ENCODE data around the gene L3MBTL4. TPM values are rescaled to one million over a fixed set of nuclear protein-coding genes. Genes with fewer than 3 reads are reported as not detected.

Gene L3MBTL4
- total and polyA plus RNA-seq, 3 experiments from 2014 or later = 0.07 to 0.18 (median 0.13) TPM

DNA sequence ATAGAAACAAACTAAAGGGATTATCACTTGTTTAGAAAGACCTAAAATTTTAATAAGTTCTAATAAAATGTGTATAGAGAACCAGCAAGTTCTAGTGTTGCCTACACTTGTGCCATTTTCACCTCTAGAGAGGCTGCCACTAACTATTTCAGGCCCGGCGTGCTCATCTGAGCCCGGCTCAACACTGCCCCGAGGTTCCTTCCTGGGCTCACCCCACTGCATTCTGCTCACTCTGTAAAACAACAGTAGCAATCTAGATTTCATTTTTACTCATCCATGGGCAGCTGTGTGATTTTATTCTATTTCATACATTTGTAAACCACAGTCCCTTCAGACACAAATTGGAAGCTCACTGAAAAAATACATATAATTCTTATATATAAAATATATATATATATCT lies 253.2 kb downstream of the L3MBTL4 start:
- no peaks in the 10 kb centered on the region for H3K36me3 ChIP-seq (ENCODE audit: insufficient read depth, low read length)
- POLR2A ChIA-PET = no interaction called here
- H3K4me3 Mint-ChIP-seq = no peak overlapping the region
- H3K4me3 ChIP-seq (ENCODE audit: low read length) = no peak overlapping the region
- H3K36me3 Mint-ChIP-seq = no peaks in the 10 kb centered on the region
- no peak for DNase-seq
- no peak overlapping the region for H3K27ac ChIP-seq (ENCODE audit: low read depth, low read length)
- no peaks in the 10 kb centered on the region for H3K4me1 Mint-ChIP-seq
- no peaks in the 10 kb centered on the region for H3K4me1 ChIP-seq (ENCODE audit: insufficient read depth, low read length)
- H3K27me3 ChIP-seq (ENCODE audit: insufficient read depth, low read length, poor library complexity, severe bottlenecking) = no peaks in the 10 kb centered on the region
- CTCF ChIA-PET = no interaction called here
- H3K9me3 Mint-ChIP-seq = peaks cover 3 to 12% (median 5%) of the 10 kb centered on the region in 5 donors
- no peaks in the 10 kb centered on the region for H3K27me3 Mint-ChIP-seq
- no peak overlapping the region for H3K27ac Mint-ChIP-seq
- no peaks in the 10 kb centered on the region for H3K9me3 ChIP-seq (ENCODE audit: low read length)

DNA sequence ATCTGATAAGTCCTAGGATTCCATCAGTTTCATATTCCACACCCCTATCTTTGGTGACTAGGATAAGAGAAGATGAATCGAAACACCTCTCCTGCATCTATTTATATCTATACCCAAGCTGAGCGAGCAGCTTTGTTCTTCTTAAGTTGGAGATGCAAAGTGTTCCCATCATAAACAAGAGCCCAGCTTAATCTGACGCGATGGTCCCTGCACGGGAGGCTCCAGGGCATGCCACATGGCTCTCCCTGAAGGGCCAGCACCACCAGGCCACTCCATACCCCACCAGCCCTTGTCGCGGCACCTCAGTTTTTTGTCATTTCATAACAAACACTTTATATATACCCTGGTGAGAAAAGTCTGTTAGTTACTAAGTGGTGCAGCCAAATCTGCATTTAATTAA lies 255.3 kb downstream of the L3MBTL4 start:
- no peaks in the 10 kb centered on the region for H3K9me3 ChIP-seq (ENCODE audit: low read length)
- H3K9me3 Mint-ChIP-seq = peaks cover 2 to 18% (median 5%) of the 10 kb centered on the region in 5 donors
- no peak overlapping the region for H3K4me3 Mint-ChIP-seq
- no peak overlapping the region for H3K4me3 ChIP-seq (ENCODE audit: low read length)
- H3K27ac ChIP-seq (ENCODE audit: low read depth, low read length) = no peak overlapping the region
- no peak overlapping the region for H3K27ac Mint-ChIP-seq
- no peaks in the 10 kb centered on the region for H3K27me3 Mint-ChIP-seq
- no peaks in the 10 kb centered on the region for H3K36me3 ChIP-seq (ENCODE audit: insufficient read depth, low read length)
- H3K36me3 Mint-ChIP-seq = no peaks in the 10 kb centered on the region
- ChIA-PET CTCF (no interaction called here), POLR2A (no interaction called here)
- H3K4me1 ChIP-seq (ENCODE audit: insufficient read depth, low read length) = no peaks in the 10 kb centered on the region
- H3K4me1 Mint-ChIP-seq = no peaks in the 10 kb centered on the region
- no peak for DNase-seq
- no peaks in the 10 kb centered on the region for H3K27me3 ChIP-seq (ENCODE audit: insufficient read depth, low read length, poor library complexity, severe bottlenecking)

DNA sequence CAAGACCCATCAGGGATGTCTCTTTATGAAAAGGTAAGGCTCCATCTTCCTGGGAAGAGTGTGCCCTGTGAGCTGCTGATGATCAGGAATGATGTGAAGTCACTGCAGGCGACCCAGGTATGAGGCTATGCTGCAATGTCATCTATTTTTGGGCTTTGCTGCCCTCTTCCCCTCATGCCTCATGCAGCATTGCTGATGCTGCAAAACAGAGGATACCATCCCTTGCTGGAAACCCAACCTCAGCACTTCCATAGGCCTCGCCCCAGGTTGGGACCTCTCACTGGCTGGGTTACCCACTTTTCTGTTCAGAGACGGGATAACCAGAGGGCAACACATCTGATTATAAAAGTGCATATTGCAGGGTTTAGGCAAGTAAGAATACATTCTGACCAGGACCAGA lies 255.8 kb downstream of the L3MBTL4 start:
- no peaks in the 10 kb centered on the region for H3K9me3 ChIP-seq (ENCODE audit: low read length)
- DNase-seq = no peak
- Mint-ChIP-seq H3K27ac (no peak overlapping the region), H3K4me3 (no peak overlapping the region), H3K9me3 (peaks cover 2 to 18% (median 5%) of the 10 kb centered on the region in 5 donors), H3K36me3 (no peaks in the 10 kb centered on the region), H3K4me1 (no peaks in the 10 kb centered on the region), H3K27me3 (no peaks in the 10 kb centered on the region)
- ChIA-PET POLR2A (no interaction called here), CTCF (no interaction called here)
- no peaks in the 10 kb centered on the region for H3K27me3 ChIP-seq (ENCODE audit: insufficient read depth, low read length, poor library complexity, severe bottlenecking)
- no peaks in the 10 kb centered on the region for H3K4me1 ChIP-seq (ENCODE audit: insufficient read depth, low read length)
- no peak overlapping the region for H3K4me3 ChIP-seq (ENCODE audit: low read length)
- H3K36me3 ChIP-seq (ENCODE audit: insufficient read depth, low read length) = no peaks in the 10 kb centered on the region
- H3K27ac ChIP-seq (ENCODE audit: low read depth, low read length) = no peak overlapping the region

DNA sequence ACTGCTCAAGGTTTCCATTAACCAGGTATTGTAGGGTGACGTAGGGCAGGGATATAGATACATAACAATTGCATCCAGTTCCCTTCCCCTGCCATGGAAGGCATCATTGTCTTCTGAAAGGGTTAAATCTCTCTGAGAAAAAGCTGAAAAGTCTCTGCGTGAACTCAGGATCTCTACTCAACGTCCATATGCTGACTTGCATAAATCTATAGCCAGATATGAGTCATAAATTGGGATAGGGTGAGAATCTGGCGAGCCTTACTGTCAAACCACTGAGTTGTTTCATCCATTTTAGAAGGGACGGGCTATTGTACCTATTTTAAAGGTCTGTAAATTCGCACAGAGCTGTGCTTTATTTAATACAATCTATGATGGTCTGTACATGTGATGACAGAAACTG lies 258.3 kb downstream of the L3MBTL4 start:
- H3K9me3 Mint-ChIP-seq = peaks cover 0 to 22% (median 0%) of the 10 kb centered on the region in 5 donors

DNA sequence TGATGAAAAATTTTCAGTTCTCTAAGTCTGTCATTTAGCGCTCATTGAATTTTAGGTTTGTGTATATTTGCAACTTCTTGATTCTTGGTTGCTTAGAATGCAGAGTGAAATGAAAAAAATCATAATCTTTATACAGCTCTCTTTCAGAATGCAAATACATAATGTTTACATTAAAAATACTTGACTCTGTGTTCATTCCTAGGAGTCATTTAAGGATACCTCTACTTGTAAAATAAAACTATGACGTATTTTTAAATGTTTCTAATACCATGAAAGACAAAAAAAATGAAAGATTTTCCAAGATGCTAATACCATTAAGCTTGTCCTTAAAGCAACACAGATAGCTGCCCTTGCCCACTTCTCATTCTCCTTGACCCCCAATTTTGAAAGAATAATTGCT lies 259.0 kb downstream of the L3MBTL4 start:
- ChIA-PET CTCF (no interaction called here), POLR2A (no interaction called here)
- DNase-seq = no peak
- no peaks in the 10 kb centered on the region for H3K27me3 Mint-ChIP-seq
- no peaks in the 10 kb centered on the region for H3K27me3 ChIP-seq (ENCODE audit: insufficient read depth, low read length, poor library complexity, severe bottlenecking)
- no peaks in the 10 kb centered on the region for H3K4me1 Mint-ChIP-seq
- H3K36me3 ChIP-seq (ENCODE audit: insufficient read depth, low read length) = no peaks in the 10 kb centered on the region
- H3K27ac Mint-ChIP-seq = no peak overlapping the region
- H3K27ac ChIP-seq (ENCODE audit: low read depth, low read length) = no peak overlapping the region
- no peak overlapping the region for H3K4me3 Mint-ChIP-seq
- H3K9me3 ChIP-seq (ENCODE audit: low read length) = no peaks in the 10 kb centered on the region
- H3K4me1 ChIP-seq (ENCODE audit: insufficient read depth, low read length) = no peaks in the 10 kb centered on the region
- peaks cover 0 to 23% (median 0%) of the 10 kb centered on the region in 5 donors for H3K9me3 Mint-ChIP-seq
- H3K36me3 Mint-ChIP-seq = no peaks in the 10 kb centered on the region
- H3K4me3 ChIP-seq (ENCODE audit: low read length) = no peak overlapping the region

More for the DNA sequence above, 258.3 kb downstream of the L3MBTL4 start:
- H3K4me3 ChIP-seq (ENCODE audit: low read length) = no peak overlapping the region
- Mint-ChIP-seq H3K27me3 (no peaks in the 10 kb centered on the region), H3K4me1 (no peaks in the 10 kb centered on the region), H3K36me3 (no peaks in the 10 kb centered on the region), H3K4me3 (no peak overlapping the region), H3K27ac (no peak overlapping the region)
- CTCF ChIA-PET = no interaction called here
- POLR2A ChIA-PET = no interaction called here
- no peaks in the 10 kb centered on the region for H3K9me3 ChIP-seq (ENCODE audit: low read length)
- no peak overlapping the region for H3K27ac ChIP-seq (ENCODE audit: low read depth, low read length)
- H3K4me1 ChIP-seq (ENCODE audit: insufficient read depth, low read length) = no peaks in the 10 kb centered on the region
- no peak for DNase-seq
- H3K36me3 ChIP-seq (ENCODE audit: insufficient read depth, low read length) = no peaks in the 10 kb centered on the region
- no peaks in the 10 kb centered on the region for H3K27me3 ChIP-seq (ENCODE audit: insufficient read depth, low read length, poor library complexity, severe bottlenecking)

DNA sequence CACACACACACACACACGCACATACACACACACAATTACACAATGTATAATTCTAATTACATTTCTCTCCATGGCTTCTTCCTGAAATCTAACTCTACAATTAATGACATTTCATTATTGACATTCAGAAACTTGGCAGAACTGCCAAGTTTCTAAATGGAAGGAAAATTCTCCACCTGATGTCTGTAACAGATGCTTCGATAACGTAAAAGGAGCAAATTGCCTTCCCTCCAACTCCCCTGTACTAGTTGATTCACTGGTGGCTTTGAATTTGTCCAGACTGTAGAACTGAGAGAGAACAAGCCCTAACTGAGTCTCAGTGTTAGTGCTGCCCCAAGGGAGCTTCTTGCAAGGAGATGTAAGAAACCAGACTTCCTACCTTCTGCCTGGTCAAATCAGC lies 264.3 kb downstream of the L3MBTL4 start:
- Histone ChIP-seq H3K4me3 (ENCODE audit: low read length) (no peak overlapping the region), H3K36me3 (ENCODE audit: insufficient read depth, low read length) (no peaks in the 10 kb centered on the region), H3K27ac (ENCODE audit: low read depth, low read length) (no peak overlapping the region), H3K9me3 (ENCODE audit: low read length) (no peaks in the 10 kb centered on the region), H3K4me1 (ENCODE audit: insufficient read depth, low read length) (no peaks in the 10 kb centered on the region), H3K27me3 (ENCODE audit: insufficient read depth, low read length, poor library complexity, severe bottlenecking) (no peaks in the 10 kb centered on the region)
- Mint-ChIP-seq H3K27ac (no peak overlapping the region), H3K4me1 (no peaks in the 10 kb centered on the region), H3K9me3 (peaks cover 2 to 16% (median 7%) of the 10 kb centered on the region in 5 donors), H3K36me3 (no peaks in the 10 kb centered on the region), H3K27me3 (no peaks in the 10 kb centered on the region), H3K4me3 (no peak overlapping the region)
- POLR2A ChIA-PET = no interaction called here
- no peak for DNase-seq
- CTCF ChIA-PET = no interaction called here

DNA sequence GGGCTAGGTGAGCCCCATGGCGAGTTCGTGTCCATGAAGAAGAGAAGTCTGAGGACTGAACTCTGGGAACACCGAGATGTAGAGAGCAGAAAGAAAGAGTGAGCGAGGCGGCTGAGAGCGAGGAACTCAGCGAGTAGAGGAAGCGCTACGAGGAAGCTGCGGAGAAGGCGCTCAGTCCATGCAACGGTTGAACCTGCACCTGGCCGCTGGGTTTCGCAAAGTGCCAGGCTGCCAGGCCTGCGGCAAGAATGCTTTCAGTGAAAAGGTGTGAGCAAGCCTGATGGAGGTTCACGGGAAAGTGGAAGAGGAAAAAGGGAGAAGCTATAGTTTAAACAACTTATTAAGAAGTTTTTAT lies 268.4 kb downstream of the L3MBTL4 start:
- no peak for DNase-seq
- CTCF ChIA-PET = no interaction called here
- H3K36me3 Mint-ChIP-seq = no peaks in the 10 kb centered on the region
- H3K4me1 Mint-ChIP-seq = no peaks in the 10 kb centered on the region
- Histone ChIP-seq H3K4me1 (ENCODE audit: insufficient read depth, low read length) (no peaks in the 10 kb centered on the region), H3K27me3 (ENCODE audit: insufficient read depth, low read length, poor library complexity, severe bottlenecking) (no peaks in the 10 kb centered on the region), H3K36me3 (ENCODE audit: insufficient read depth, low read length) (no peaks in the 10 kb centered on the region), H3K4me3 (ENCODE audit: low read length) (no peak overlapping the region), H3K9me3 (ENCODE audit: low read length) (no peaks in the 10 kb centered on the region), H3K27ac (ENCODE audit: low read depth, low read length) (no peak overlapping the region)
- H3K27ac Mint-ChIP-seq = no peak overlapping the region
- H3K9me3 Mint-ChIP-seq = peaks cover 4 to 7% (median 5%) of the 10 kb centered on the region in 5 donors
- no peak overlapping the region for H3K4me3 Mint-ChIP-seq
- POLR2A ChIA-PET = no interaction called here
- no peaks in the 10 kb centered on the region for H3K27me3 Mint-ChIP-seq

DNA sequence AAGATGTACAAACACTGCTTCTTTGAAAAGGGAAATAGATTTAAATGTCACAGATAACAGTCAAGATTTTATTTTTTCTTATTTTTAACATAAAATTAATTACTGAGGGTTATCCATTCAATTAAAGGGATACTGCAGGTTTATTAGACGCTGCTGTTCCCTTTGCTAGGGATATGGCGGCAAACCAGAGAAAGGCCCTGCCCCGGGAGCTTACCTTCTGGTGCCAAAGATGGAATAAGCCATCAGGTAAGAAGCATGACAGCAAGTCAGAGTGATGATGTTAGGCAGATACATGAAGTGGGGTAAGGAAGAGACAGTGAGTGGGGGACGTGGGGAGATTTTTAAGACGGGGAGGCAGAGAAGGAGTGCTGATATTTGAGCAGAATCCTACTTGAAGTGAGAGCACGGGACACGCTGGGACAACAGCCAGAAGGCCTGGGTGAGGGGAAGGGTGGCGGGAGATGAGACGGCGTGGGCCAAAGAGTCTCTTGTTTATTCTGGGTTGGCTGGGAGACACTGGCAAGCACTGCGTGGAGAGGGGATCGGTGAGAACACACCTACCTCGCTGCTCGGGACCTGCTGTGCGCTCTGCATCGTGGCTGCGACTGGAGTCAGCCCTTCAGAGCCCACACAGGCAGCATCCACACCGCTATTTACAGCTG lies 268.9 kb downstream of the L3MBTL4 start:
- CTCF ChIA-PET = no interaction called here
- Mint-ChIP-seq H3K27me3 (no peaks in the 10 kb centered on the region), H3K9me3 (peaks cover 4 to 7% (median 5%) of the 10 kb centered on the region in 5 donors), H3K27ac (no peak overlapping the region), H3K4me3 (peak overlapping the region in 1 of 7 donors; percentile 43), H3K36me3 (no peaks in the 10 kb centered on the region), H3K4me1 (no peaks in the 10 kb centered on the region)
- DNase-seq = no peak
- Histone ChIP-seq H3K36me3 (ENCODE audit: insufficient read depth, low read length) (no peaks in the 10 kb centered on the region), H3K27ac (ENCODE audit: low read depth, low read length) (no peak overlapping the region), H3K4me3 (ENCODE audit: low read length) (no peak overlapping the region), H3K27me3 (ENCODE audit: insufficient read depth, low read length, poor library complexity, severe bottlenecking) (no peaks in the 10 kb centered on the region), H3K4me1 (ENCODE audit: insufficient read depth, low read length) (no peaks in the 10 kb centered on the region), H3K9me3 (ENCODE audit: low read length) (no peaks in the 10 kb centered on the region)
- POLR2A ChIA-PET = no interaction called here

DNA sequence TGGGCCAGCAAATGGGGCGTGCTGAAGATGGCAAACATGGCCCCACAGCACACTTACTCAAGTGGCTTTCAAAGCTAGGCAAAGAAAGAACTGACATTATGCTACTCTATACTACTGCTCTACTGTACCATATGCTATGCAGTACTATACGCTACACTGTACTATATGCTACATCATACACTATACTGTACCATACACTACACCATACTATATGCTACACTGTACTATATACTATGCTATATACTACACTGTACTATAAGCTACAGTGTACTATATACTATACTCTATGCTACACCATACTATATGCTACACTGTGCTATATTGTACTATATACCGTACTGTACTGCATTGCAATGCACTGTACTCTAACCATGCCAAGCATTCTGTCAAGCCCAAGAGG lies 275.7 kb downstream of the L3MBTL4 start:
- no peaks in the 10 kb centered on the region for H3K36me3 Mint-ChIP-seq
- H3K4me3 Mint-ChIP-seq = no peak overlapping the region
- POLR2A ChIA-PET = no interaction called here

More for the DNA sequence above, 275.7 kb downstream of the L3MBTL4 start:
- no peaks in the 10 kb centered on the region for H3K27me3 ChIP-seq (ENCODE audit: insufficient read depth, low read length, poor library complexity, severe bottlenecking)
- no peak overlapping the region for H3K27ac Mint-ChIP-seq
- no peak overlapping the region for H3K4me3 ChIP-seq (ENCODE audit: low read length)
- H3K36me3 ChIP-seq (ENCODE audit: insufficient read depth, low read length) = no peaks in the 10 kb centered on the region
- no peak for DNase-seq
- H3K9me3 ChIP-seq (ENCODE audit: low read length) = no peaks in the 10 kb centered on the region
- no peak overlapping the region for H3K27ac ChIP-seq (ENCODE audit: low read depth, low read length)
- no peaks in the 10 kb centered on the region for H3K27me3 Mint-ChIP-seq
- peaks cover 4 to 11% (median 4%) of the 10 kb centered on the region in 5 donors for H3K9me3 Mint-ChIP-seq
- H3K4me1 ChIP-seq (ENCODE audit: insufficient read depth, low read length) = no peaks in the 10 kb centered on the region
- CTCF ChIA-PET = no interaction called here
- no peaks in the 10 kb centered on the region for H3K4me1 Mint-ChIP-seq

All from CD8-positive, alpha-beta memory T cell (primary cell).